B cell (primary cell): Measurements from ENCODE around the gene CENPP. TPM values are rescaled to one million over a fixed set of nuclear protein-coding genes. Genes with fewer than 3 reads are reported as not detected.

Source experiments
- ATAC-seq: fragments of 200-7000 bp; cut with Tn5 transposase; one replicate; pipeline ENCODE4 v1.10.0; 2021; ENCODE audit warnings: low read depth, mild to moderate bottlenecking, moderate number of reproducible peaks, moderate library complexity
- CTCF ChIA-PET: fragments of 350-600 bp; sonication (Branson Sonifier 250); formaldehyde crosslinking; loops from one replicate; lab custom pipeline; 2021; ENCODE audit warnings: antibody characterized with exemption, inconsistent platforms; lab: Charles Lee
- POLR2A ChIA-PET: fragments of 350-600 bp; sonication (Branson Sonifier 250); formaldehyde crosslinking; loops from one replicate; lab custom pipeline; 2021; ENCODE audit warnings: antibody characterized with exemption; lab: Charles Lee
- DNase-seq: peaks from one replicate; pipeline ENCODE4 v3.0.0; 2013
- H2AFZ ChIP-seq: 2 replicates; pipeline ENCODE4 v1.6.1; 2012; ENCODE audit warnings: mild to moderate bottlenecking, low read depth, low read length; ENCODE audit not compliant: insufficient read depth, poor library complexity, severe bottlenecking
- H3K27ac ChIP-seq, 2 donors: 1 replicate in 1 of 2; 2 replicates in 1 of 2; pipeline ENCODE4 v1.5.1; 2012 to 2013; ENCODE audit warnings: low read length in 2 of 2, mild to moderate bottlenecking in 2 of 2, moderate library complexity in 1 of 2
- H3K27me3 ChIP-seq, 4 experiments: fragments of 200-600 bp in 1 of 4; sonication (generic) in 1 of 4; replicated peaks in 1 of 4; 1 replicate in 2 of 4; 2 replicates in 2 of 4; pipeline versions ENCODE4 v1.6.1 to v1.7.0; 2013 to 2016; ENCODE audit warnings: low read length in 3 of 4, mild to moderate bottlenecking in 2 of 4, mixed read lengths in 1 of 4, moderate library complexity in 1 of 4; ENCODE audit not compliant: insufficient read depth in 4 of 4, control insufficient read depth in 3 of 4; ENCODE audit errors: control extremely low read depth in 1 of 4
- H3K36me3 ChIP-seq, 2 experiments: replicated peaks in 1 of 2; 1 replicate in 1 of 2; 2 replicates in 1 of 2; pipeline versions ENCODE4 v1.6.1 to v1.7.1; 2013; ENCODE audit warnings: low read length in 1 of 2; ENCODE audit not compliant: insufficient read depth in 2 of 2, control insufficient read depth in 1 of 2; ENCODE audit errors: control extremely low read depth in 1 of 2, extremely low read depth in 1 of 2
- H3K4me1 ChIP-seq, 2 donors: fragments of 200-600 bp in 1 of 2; sonication (generic) in 1 of 2; 1 replicate in 1 of 2; 2 replicates in 1 of 2; pipeline versions ENCODE4 v1.5.1 to v1.6.1; 2013 to 2017; ENCODE audit warnings: low read length in 2 of 2; ENCODE audit not compliant: control insufficient read depth in 2 of 2, insufficient read depth in 2 of 2
- H3K4me2 ChIP-seq: replicated peaks from 2 replicates; pipeline ENCODE3; 2012; ENCODE audit warnings: mild to moderate bottlenecking, low read depth, low read length; ENCODE audit not compliant: poor library complexity, severe bottlenecking
- H3K4me3 ChIP-seq, 5 experiments: fragments of 200-600 bp in 1 of 5; sonication (generic) in 1 of 5; 1 replicate in 3 of 5; 2 replicates in 2 of 5; pipeline versions ENCODE4 v1.5.1 to v1.7.0; 2011 to 2016; ENCODE audit warnings: low read length in 4 of 5, mild to moderate bottlenecking in 4 of 5, low read depth in 2 of 5, control low read depth in 1 of 5, moderate library complexity in 1 of 5; ENCODE audit not compliant: insufficient read depth in 1 of 5; ENCODE audit errors: control extremely low read depth in 1 of 5, extremely low read depth in 1 of 5
- H3K79me2 ChIP-seq: fragments of 200-600 bp; sonication (generic); one replicate; pipeline ENCODE4 v1.6.0; 2016; ENCODE audit warnings: low read length; ENCODE audit not compliant: control insufficient read depth, insufficient read depth
- H3K9ac ChIP-seq: fragments of 200-600 bp; sonication (generic); 2 replicates; pipeline ENCODE4 v1.6.1; 2017; ENCODE audit warnings: mild to moderate bottlenecking, low read length, moderate library complexity
- H3K9me3 ChIP-seq, 3 donors: one replicate each; pipeline versions ENCODE4 v1.6.1 to v1.7.1; 2013; ENCODE audit warnings: low read length in 2 of 3; ENCODE audit not compliant: control insufficient read depth in 2 of 3, insufficient read depth in 1 of 3; ENCODE audit errors: control extremely low read depth in 1 of 3
- H4K20me1 ChIP-seq: 2 replicates; pipeline ENCODE4 v1.6.0; 2012; ENCODE audit warnings: mild to moderate bottlenecking, low read length; ENCODE audit not compliant: insufficient read depth, control insufficient read depth, poor library complexity, severe bottlenecking
- H3K27ac Mint-ChIP-seq: one replicate; pipeline ENCODE4 v1.8.0; 2021; ENCODE audit warnings: mixed read lengths
- H3K27me3 Mint-ChIP-seq: one replicate; pipeline ENCODE4 v1.8.0; 2021; ENCODE audit warnings: mixed read lengths
- H3K4me1 Mint-ChIP-seq: one replicate; pipeline ENCODE4 v1.8.0; 2021; ENCODE audit warnings: mixed read lengths
- H3K4me3 Mint-ChIP-seq: one replicate; pipeline ENCODE4 v1.8.0; 2021; ENCODE audit warnings: mixed read lengths
- H3K9me3 Mint-ChIP-seq: one replicate; pipeline ENCODE4 v1.8.0; 2022; ENCODE audit warnings: mixed read lengths; ENCODE audit not compliant: insufficient read depth
- CTCF ChIP-seq: fragments of 200-600 bp; IDR thresholded peaks from one replicate; pipeline ENCODE4 v1.8.0; 2022; ENCODE audit warnings: antibody characterized with exemption, mild to moderate bottlenecking
- EZH2 ChIP-seq: IDR thresholded peaks from 2 replicates; pipeline ENCODE4 v1.6.1; 2012; ENCODE audit warnings: borderline replicate concordance, low read depth, mild to moderate bottlenecking, moderate library complexity, low read length; ENCODE audit not compliant: insufficient read depth, poor library complexity, severe bottlenecking
- WGBS: methylation state at CpG from one replicate; pipeline ENCODE4 v1.1.5; 2013; ENCODE audit warnings: missing lambda C conversion rate; ENCODE audit not compliant: insufficient coverage; 5-methylcytosine and 5-hydroxymethylcytosine counted together
- intact Hi-C: fragments of 100-400 bp; cut with micrococcal nuclease; formaldehyde crosslinking; loops from one replicate; pipeline ENCODE4 v1.10.0; 2022
- polyA plus RNA-seq: library from polyadenylated mRNA; depleted of rRNA; stranded (reverse); fragments of >200 nt; gene quantifications from 2 replicates; pipeline ENCODE4 v1.2.3, GENCODE V29; 2012
- total RNA-seq, 2 donors: library from RNA; stranded (reverse); fragments of 120-200 nt in 1 of 2; gene quantifications; 1 replicate in 1 of 2; 2 replicates in 1 of 2; pipeline versions ENCODE4 v1.2.3 to v1.2.4, GENCODE V29; 2013 to 2022

The CENPP gene
- total and polyA plus RNA-seq, 2 donors (not counting 1 experiment from before 2014, with no cell fraction given) = 1.4 to 6.2 TPM

GRCh38 chr9:92611621-92612285 is 286.0 kb downstream of the CENPP start:
- Histone ChIP-seq H3K36me3 (peaks cover 0 to 41% of the 10 kb centered on the region in 2 experiments), H2AFZ (no peak overlapping the region), H3K4me1 (no peaks in the 10 kb centered on the region), H3K9ac (no peak overlapping the region), H3K9me3 (no peaks in the 10 kb centered on the region), H3K27me3 (no peaks in the 10 kb centered on the region), H3K4me2 (no peak overlapping the region), H4K20me1 (no peaks in the 10 kb centered on the region), H3K4me3 (no peak overlapping the region), H3K79me2 (no peaks in the 10 kb centered on the region), H3K27ac (no peak overlapping the region)
- DNase-seq (no peak), ATAC-seq (no peak)
- WGBS = 96% methylated on average over 10 of the region's 10 CpGs
- no peak for TF ChIP-seq CTCF
- TF ChIP-seq EZH2 = no peak
- ChIA-PET CTCF (no interaction called here), POLR2A (no interaction called here)
- Mint-ChIP-seq H3K27me3 (no peaks in the 10 kb centered on the region), H3K4me1 (no peaks in the 10 kb centered on the region), H3K4me3 (no peak overlapping the region), H3K27ac (no peak overlapping the region), H3K9me3 (no peaks in the 10 kb centered on the region)
- intact Hi-C loops = no loop called here

- ChIA-PET POLR2A (no interaction called here), CTCF (no interaction called here)
- Histone ChIP-seq H3K9ac (no peak overlapping the region), H3K9me3 (no peaks in the 10 kb centered on the region), H3K4me2 (no peak overlapping the region), H3K27me3 (no peaks in the 10 kb centered on the region), H3K4me3 (no peak overlapping the region), H3K4me1 (no peaks in the 10 kb centered on the region), H3K79me2 (no peaks in the 10 kb centered on the region), H3K36me3 (peaks cover 0 to 46% of the 10 kb centered on the region in 2 experiments), H3K27ac (no peak overlapping the region), H4K20me1 (no peaks in the 10 kb centered on the region), H2AFZ (no peak overlapping the region)
- no peaks in the 10 kb centered on the region for H3K4me1 Mint-ChIP-seq
- intact Hi-C loops = no loop called here
- no peak overlapping the region for H3K4me3 Mint-ChIP-seq
- no peaks in the 10 kb centered on the region for H3K9me3 Mint-ChIP-seq
- DNase-seq (no peak), ATAC-seq (no peak)
- no peak overlapping the region for H3K27ac Mint-ChIP-seq
- H3K27me3 Mint-ChIP-seq = no peaks in the 10 kb centered on the region
- no peak for TF ChIP-seq EZH2
- TF ChIP-seq CTCF = no peak
- WGBS = 100% methylated on average over 3 of the region's 5 CpGs
Measured at GRCh38 chr9:92612292-92612691, 286.5 kb downstream of the CENPP start.
